ENCODE data around the gene PLD1.

PLD1 gene

GRCh38 chr3:171652932-171653331 is 157.4 kb downstream of the PLD1 start:
- in situ Hi-C loops (cut with MboI; ENCODE audit: low sequenced_read_pairs, unreplicated experiment) = loop anchor here (10.0 to 25.0 kb wide), 2 partner anchors 112 to 684 kb away; no protein-coding TSS in a partner anchor
- TF ChIP-seq CTCF (IDR thresholded peaks at IDR 0.05; ENCODE audit: borderline replicate concordance, control extremely low read depth, extremely low read depth, insufficient read depth, missing control alignments) = no peak
- no peak for DNase-seq (ENCODE audit: low spot score)

- no peak for DNase-seq (ENCODE audit: low spot score)
- in situ Hi-C loops (cut with MboI; ENCODE audit: low sequenced_read_pairs, unreplicated experiment) = loop anchor here (10.0 to 25.0 kb wide), 2 partner anchors 115 to 687 kb away; no protein-coding TSS in a partner anchor
- no peak for TF ChIP-seq CTCF (IDR thresholded peaks at IDR 0.05; ENCODE audit: borderline replicate concordance, control extremely low read depth, extremely low read depth, insufficient read depth, missing control alignments)
These were observed 160.2 kb downstream of the PLD1 start for GRCh38 chr3:171649911-171650592.

DNA sequence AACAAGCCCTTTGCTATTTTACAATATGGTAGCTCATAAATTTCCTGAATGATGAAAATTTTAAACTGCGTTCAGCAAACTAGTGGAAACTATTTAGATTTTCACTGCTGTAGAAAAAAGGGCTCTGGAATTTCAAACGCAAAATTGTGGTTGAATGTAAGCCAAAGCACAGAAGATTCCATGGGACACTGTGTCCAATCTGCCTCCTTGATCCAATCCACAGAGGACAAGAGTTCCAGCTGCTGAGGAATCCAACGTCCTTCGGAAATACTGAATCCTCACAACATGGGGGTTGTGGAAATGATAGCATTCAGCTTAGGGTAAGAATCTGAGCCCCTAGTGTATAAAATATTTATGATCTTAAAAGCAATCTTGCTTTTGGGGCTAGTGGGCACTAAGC is 161.0 kb downstream of the PLD1 start:
- in situ Hi-C loops (cut with MboI; ENCODE audit: low sequenced_read_pairs, unreplicated experiment) = no loop called here
- DNase-seq (ENCODE audit: low spot score) = no peak
- TF ChIP-seq CTCF (IDR thresholded peaks at IDR 0.05; ENCODE audit: borderline replicate concordance, control extremely low read depth, extremely low read depth, insufficient read depth, missing control alignments) = no peak

- in situ Hi-C loops (cut with MboI; ENCODE audit: low sequenced_read_pairs, unreplicated experiment) = no loop called here
- DNase-seq (ENCODE audit: low spot score) = no peak
- TF ChIP-seq CTCF (IDR thresholded peaks at IDR 0.05; ENCODE audit: borderline replicate concordance, control extremely low read depth, extremely low read depth, insufficient read depth, missing control alignments) = no peak
These were observed 162.2 kb downstream of the PLD1 start for GRCh38 chr3:171648069-171648468.

DNA sequence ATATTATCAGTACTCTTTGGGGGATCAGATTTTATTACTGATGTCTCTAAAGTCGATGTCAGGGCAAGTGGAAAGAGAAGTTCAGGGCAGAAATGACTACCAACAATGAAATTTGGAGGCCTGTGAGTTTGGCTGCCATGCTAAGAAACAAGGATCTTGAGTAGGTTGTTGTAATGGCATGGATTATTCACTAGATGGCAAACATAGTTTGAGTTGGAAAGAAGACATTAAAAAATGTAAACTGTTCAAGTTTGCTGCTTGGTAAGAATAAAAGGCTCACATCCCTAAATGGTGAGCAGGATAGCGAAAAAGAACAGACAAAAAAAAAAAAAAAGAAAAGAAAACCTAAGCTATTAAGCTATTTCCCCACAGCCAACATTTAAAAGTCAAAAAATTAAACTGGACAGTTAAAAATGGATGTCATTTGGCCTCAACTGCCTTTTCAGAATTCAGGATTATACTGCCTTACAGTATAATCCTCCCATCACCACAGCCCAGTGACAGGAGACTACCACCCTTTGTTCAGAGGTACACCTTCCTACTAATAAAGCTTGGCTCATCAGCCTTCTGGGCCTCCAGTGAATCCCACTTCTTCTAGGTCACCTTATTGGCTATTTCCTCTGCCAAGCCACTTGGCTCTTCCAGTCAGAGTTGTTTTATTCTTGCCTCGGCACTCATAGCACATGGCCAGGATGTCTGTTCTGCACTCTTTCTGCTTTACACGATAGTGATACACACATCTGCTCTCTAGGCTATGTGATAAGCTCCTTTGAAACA is 163.7 kb downstream of the PLD1 start:
- peak; percentile 31 for TF ChIP-seq CTCF (IDR thresholded peaks at IDR 0.05; ENCODE audit: borderline replicate concordance, control extremely low read depth, extremely low read depth, insufficient read depth, missing control alignments)
- DNase-seq (ENCODE audit: low spot score) = peak; percentile 68
- in situ Hi-C loops (cut with MboI; ENCODE audit: low sequenced_read_pairs, unreplicated experiment) = no loop called here

- in situ Hi-C loops (cut with MboI; ENCODE audit: low sequenced_read_pairs, unreplicated experiment) = no loop called here
- TF ChIP-seq CTCF (IDR thresholded peaks at IDR 0.05; ENCODE audit: borderline replicate concordance, control extremely low read depth, extremely low read depth, insufficient read depth, missing control alignments) = no peak
- DNase-seq (ENCODE audit: low spot score) = no peak
These were observed 165.6 kb downstream of the PLD1 start for GRCh38 chr3:171644681-171645080.
